Skeletal muscle satellite cell (primary cell): ENCODE measurements around the gene CCNY.

Source experiments
- H3K27me3 ChIP-seq: 2 replicates; pipeline ENCODE4 v1.7.0; 2013; ENCODE audit warnings: low read length; ENCODE audit not compliant: control insufficient read depth, insufficient read depth
- H3K36me3 ChIP-seq: 2 replicates; pipeline ENCODE4 v1.7.0; 2013; ENCODE audit warnings: mild to moderate bottlenecking, control low read depth, low read length; ENCODE audit not compliant: insufficient read depth
- H3K4me1 ChIP-seq: 2 replicates; pipeline ENCODE4 v1.7.0; 2013; ENCODE audit warnings: low read length; ENCODE audit not compliant: control insufficient read depth, insufficient read depth
- H3K4me2 ChIP-seq: 2 replicates; pipeline ENCODE4 v1.7.0; 2013; ENCODE audit warnings: mild to moderate bottlenecking, low read length
- H3K4me3 ChIP-seq: 2 replicates; pipeline ENCODE4 v1.7.0; 2013; ENCODE audit warnings: low read length
- H3K9ac ChIP-seq: 2 replicates; pipeline ENCODE4 v1.7.0; 2013; ENCODE audit warnings: mild to moderate bottlenecking, low read depth, low read length, moderate library complexity
- H3K9me3 ChIP-seq: replicated peaks from 2 replicates; pipeline ENCODE4 v1.7.0; 2013; ENCODE audit warnings: mild to moderate bottlenecking, control low read depth, low read length

Gene CCNY

DNA sequence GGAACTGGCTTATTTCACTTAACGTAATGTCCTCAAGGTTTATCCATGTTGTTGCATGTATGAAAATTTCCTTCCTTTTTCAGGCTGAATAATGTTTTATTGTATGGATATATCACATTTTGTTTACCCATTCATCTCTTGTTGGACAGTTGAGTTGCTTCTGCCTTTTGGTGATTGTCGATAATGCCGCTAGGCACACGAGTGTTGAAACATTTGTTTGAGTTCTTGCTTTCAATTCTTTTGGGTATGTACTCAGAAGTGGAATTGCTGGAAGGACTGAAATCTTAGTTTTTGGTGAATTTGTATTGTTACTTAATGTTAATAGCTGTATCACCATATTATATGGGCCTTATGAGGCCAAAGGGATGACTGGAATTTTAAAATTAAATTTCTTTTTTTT is 23.6 kb downstream of the CCNY start:
- H3K4me2 ChIP-seq: no peak overlapping the region
- H3K9ac ChIP-seq: no peak overlapping the region
- no peaks in the 10 kb centered on the region for H3K27me3 ChIP-seq
- no peaks in the 10 kb centered on the region for H3K9me3 ChIP-seq
- H3K36me3 ChIP-seq: no peaks in the 10 kb centered on the region
- no peak overlapping the region for H3K4me3 ChIP-seq
- H3K4me1 ChIP-seq: peaks cover 9% of the 10 kb centered on the region

DNA sequence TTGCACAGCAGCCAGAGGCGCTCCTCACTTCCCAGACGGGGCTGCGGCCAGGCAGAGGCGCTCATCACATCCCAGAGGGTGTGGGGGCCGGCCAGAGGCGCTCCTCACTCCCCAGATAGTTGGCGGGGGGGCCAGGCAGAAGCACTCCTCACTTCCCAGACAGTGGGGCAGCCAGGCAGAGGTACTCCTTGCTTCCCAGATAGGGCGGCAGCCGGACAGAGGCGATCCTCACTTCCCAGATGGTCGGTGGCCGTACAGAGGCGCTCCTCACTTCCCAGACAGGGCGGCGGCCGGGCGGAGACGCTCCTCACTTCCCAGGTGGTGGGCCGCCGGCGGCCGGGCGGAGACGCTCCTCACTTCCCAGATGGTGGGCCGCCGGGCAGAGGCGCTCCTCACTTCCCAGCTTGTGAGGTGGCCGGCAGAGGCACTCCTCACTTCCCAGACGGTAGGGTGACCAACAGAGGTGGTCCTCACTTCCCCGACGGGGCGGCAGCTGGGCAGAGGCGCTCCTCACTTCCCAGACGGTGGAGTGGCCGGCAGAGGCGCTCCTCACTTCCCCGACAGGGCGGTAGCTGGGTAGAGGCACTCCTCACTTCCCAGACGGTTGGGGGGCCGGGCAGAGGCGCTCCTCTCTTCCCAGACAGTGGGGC is 26.5 kb downstream of the CCNY start:
- no peak overlapping the region for H3K9ac ChIP-seq

DNA sequence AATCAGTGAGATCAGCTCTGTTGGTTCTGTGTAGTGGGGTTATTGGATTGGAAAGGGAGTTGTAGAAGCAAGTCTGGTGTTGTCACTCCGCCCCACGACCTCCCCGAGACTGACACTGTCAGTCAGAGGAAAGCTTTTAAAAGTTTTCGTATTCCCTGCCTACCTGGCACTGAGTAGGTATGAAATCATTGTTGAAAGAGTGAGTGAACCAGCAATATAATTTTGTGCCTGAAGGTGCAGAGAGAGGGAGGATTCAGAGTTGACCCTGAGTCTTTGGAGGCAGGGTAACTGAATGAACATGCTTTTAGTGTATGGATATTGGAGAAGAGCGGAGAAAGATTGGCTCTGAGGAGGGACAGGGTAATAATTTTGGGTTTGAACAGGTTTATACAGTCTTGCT is 27.3 kb downstream of the CCNY start:
- Histone ChIP-seq H3K27me3 (no peaks in the 10 kb centered on the region), H3K36me3 (no peaks in the 10 kb centered on the region), H3K4me1 (peaks cover 2% of the 10 kb centered on the region), H3K9me3 (no peaks in the 10 kb centered on the region), H3K4me3 (no peak overlapping the region), H3K9ac (no peak overlapping the region), H3K4me2 (no peak overlapping the region)

More for the DNA sequence above, 26.5 kb downstream of the CCNY start:
- H3K36me3 ChIP-seq: no peaks in the 10 kb centered on the region
- H3K4me2 ChIP-seq: no peak overlapping the region
- H3K4me1 ChIP-seq: no peaks in the 10 kb centered on the region
- H3K27me3 ChIP-seq: no peaks in the 10 kb centered on the region
- no peaks in the 10 kb centered on the region for H3K9me3 ChIP-seq
- H3K4me3 ChIP-seq: no peak overlapping the region

DNA sequence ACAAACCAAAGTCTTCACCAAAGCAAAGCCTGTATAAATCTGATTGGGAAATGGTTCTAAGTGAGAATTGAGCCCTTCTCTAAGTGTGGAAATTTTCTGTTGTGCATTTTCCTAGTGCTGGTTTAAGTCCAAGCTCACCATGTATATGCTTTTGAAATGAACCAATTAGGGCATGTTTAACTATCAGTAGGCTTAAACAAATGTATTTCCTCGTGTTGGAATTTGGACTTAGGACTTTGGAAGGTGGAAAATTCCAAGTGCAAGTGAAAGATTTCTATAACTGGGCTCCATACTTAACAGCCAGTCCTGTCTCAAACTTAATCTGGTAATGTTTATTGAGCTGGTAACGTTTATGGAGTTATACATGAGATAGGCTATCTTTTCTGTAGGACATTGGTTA is 28.5 kb downstream of the CCNY start:
- H3K9ac ChIP-seq: no peak overlapping the region
- no peaks in the 10 kb centered on the region for H3K36me3 ChIP-seq
- H3K4me2 ChIP-seq: no peak overlapping the region
- no peaks in the 10 kb centered on the region for H3K9me3 ChIP-seq
- H3K4me1 ChIP-seq: peaks cover 14% of the 10 kb centered on the region
- H3K27me3 ChIP-seq: no peaks in the 10 kb centered on the region
- no peak overlapping the region for H3K4me3 ChIP-seq

DNA sequence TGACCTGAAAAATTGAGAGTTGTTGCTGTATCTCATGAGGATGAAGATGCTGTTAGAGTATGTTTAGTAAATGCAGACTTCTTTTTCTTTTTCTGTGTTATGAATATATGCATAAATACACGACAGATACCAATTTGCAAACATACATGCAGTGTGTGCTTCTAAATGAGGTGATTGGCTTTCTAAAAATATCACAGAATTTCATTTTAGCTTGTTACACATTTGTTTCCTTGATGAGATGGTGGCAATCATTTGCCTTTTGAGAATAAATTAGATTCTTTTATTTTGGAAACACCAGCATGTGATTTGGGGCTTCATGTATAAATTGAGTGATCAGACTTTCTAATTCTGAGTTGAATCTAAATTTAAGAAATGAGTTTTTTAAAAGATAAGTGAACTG is 29.7 kb downstream of the CCNY start:
- no peak overlapping the region for H3K4me2 ChIP-seq
- peaks cover 15% of the 10 kb centered on the region for H3K4me1 ChIP-seq
- no peaks in the 10 kb centered on the region for H3K27me3 ChIP-seq
- no peak overlapping the region for H3K9ac ChIP-seq
- H3K4me3 ChIP-seq: no peak overlapping the region
- no peaks in the 10 kb centered on the region for H3K9me3 ChIP-seq
- H3K36me3 ChIP-seq: no peaks in the 10 kb centered on the region

DNA sequence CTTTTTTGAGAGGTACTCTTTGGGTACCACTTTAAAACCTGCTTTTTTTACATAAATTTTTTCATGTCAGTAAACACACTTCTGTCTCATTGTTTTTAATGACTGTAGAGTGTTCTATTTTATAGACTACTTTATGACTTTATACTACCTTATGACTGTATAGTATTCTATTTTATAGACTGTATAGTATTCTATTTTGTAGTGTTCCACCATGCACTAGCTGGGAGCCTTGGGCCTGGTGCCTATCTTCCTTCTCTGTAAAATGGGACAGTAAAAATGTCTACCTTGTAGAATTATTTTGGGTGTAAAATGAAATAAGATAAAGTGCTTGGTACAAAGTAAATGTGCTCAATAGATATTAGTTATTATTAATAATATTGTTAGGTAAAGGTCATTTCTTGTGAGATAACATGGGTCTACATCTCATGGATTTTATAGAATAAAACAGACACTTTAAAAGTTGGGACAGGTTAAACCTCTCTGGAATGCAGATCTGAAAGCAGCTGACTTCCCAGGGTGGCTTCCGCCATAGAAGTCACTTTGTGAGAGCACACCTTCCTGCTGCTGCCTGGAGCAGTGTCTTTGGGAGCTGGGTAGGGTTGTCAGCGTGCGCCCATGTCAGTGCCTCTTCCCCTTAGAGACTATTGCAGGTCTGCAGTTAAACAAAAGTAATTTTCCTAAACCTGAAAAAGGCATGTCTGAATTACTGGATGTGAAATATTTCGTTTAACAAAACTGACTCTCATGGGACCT is 31.0 kb downstream of the CCNY start:
- H3K27me3 ChIP-seq: no peaks in the 10 kb centered on the region
- no peak overlapping the region for H3K4me3 ChIP-seq
- no peak overlapping the region for H3K9ac ChIP-seq
- H3K4me2 ChIP-seq: no peak overlapping the region
- peaks cover 25% of the 10 kb centered on the region for H3K4me1 ChIP-seq
- H3K36me3 ChIP-seq: no peaks in the 10 kb centered on the region
- no peaks in the 10 kb centered on the region for H3K9me3 ChIP-seq

DNA sequence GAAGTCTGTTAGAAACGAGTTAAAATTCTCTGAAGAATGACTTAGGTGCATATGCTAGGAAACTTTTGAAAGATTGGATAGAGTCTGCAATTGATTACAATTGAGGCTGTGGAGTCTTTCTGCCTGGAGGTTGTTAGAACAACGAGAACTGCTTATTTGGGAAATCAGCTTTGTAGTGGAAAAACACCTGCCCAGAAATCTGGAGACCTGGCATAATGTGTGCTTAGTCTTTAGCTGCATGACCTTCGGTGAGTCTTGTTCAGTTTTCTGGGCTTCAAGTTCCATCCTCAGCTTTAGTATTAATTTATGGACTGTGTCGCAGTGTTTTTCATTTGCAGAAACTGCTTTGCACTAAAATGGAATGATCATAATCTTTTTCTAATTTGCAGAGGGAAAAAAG is 31.7 kb downstream of the CCNY start:
- H3K27me3 ChIP-seq: no peaks in the 10 kb centered on the region
- H3K4me1 ChIP-seq: peaks cover 28% of the 10 kb centered on the region
- H3K36me3 ChIP-seq: no peaks in the 10 kb centered on the region
- no peak overlapping the region for H3K9ac ChIP-seq
- no peak overlapping the region for H3K4me3 ChIP-seq
- H3K9me3 ChIP-seq: no peaks in the 10 kb centered on the region
- no peak overlapping the region for H3K4me2 ChIP-seq

DNA sequence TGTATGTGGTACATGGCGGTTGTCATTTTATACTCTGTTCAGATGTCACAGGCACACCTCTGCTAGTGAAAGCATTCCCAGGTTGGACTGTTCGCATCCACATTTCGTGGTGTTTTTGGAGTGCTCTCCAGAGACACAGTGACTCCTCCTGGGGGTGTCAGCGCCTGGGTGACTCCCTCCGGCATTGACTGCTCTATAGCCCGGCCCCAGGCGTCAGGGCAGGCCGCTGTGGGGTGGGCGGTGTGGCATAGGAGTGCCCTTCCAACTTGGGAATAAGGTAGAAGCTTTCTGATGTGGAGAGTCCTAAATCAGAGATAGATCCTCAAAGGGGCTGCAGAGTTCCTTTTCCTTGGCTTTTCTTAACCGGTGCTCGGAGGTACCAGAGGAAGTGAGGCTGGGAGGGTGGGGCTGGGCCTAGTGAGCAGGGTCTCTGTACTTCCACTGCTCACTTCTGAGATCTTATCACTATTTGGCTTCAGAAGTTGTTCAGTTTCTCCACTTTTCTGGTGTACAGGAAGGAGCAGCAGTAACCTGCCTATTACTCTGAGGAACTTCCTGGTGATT is 32.3 kb downstream of the CCNY start:
- Histone ChIP-seq H3K4me1 (peaks cover 28% of the 10 kb centered on the region), H3K4me2 (peak overlapping the region; percentile 47), H3K9ac (peak overlapping the region; percentile 28), H3K4me3 (no peak overlapping the region), H3K27me3 (no peaks in the 10 kb centered on the region), H3K9me3 (no peaks in the 10 kb centered on the region), H3K36me3 (no peaks in the 10 kb centered on the region)

DNA sequence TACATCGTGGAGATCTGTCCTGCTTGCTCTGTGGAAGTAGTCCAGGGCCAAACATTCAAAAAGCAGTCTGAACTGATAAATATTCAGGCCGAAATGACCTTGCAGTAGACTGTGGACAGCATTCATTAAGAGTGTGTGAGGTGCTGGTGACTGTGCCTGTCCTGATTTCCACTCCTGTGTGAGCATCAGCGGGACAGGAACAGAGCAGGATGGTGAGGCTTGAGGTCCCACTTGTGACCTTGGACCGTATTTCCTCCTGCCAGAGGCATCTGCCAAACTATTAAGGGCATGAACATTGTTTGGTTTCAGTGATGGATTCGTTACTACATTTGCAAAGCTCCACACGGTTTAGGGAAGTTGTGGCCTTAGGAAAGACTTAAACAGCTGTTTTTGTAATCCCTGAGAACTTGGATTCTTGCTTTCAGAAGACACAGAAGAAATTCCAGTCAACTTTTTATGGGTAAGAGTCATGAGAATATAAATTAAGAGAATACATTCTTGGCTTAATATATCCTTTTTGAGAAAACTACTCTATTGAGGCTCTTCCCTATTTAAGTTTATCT is 32.8 kb downstream of the CCNY start:
- H3K36me3 ChIP-seq: no peaks in the 10 kb centered on the region
- H3K4me1 ChIP-seq: peaks cover 28% of the 10 kb centered on the region
- H3K9ac ChIP-seq: peak overlapping the region; percentile 28

DNA sequence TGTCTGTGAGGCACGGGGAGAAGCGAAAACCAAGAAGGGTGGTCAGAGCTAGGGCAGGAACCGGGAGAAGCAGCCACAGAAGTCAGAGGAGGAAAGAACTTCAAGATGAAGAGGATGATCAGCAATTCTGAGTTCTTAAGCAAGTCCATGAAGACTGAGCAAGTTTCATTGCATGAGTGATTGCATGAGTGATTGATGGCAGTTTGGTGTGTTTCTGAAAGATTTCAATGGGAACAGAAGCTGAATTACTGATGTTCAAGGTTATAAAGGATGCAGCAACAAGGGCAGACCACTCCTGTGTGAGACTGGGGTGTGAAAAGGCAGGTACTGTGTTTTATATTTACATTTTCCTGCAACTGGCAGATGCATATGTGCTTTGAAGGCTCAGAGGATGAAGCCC is 35.4 kb downstream of the CCNY start:
- Histone ChIP-seq H3K4me1 (peaks cover 37% of the 10 kb centered on the region), H3K9ac (no peak overlapping the region)

More for the DNA sequence above, 32.8 kb downstream of the CCNY start:
- Histone ChIP-seq H3K4me2 (peak overlapping the region; percentile 47), H3K9me3 (no peaks in the 10 kb centered on the region), H3K27me3 (no peaks in the 10 kb centered on the region), H3K4me3 (peak overlapping the region; percentile 14)

DNA sequence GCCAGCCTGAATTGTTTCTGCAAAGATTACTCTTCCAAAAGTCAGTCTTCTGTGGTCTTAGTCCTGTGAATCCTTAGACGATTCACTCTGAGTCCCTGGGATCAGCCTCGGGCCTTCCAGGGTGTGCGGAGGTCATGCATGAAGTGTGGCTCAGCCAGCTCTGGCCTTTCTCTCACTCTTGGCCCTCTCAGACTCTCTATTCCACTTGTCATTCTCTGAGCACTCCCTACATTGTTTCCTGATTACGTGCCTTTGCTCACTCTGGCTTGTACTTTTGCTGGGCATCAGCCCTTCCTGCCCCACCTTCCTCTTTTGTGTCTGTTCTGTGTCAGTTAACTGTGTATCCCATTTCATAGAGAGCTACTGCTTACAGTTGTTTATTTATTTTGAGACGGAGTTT is 36.0 kb downstream of the CCNY start:
- Histone ChIP-seq H3K9ac (no peak overlapping the region), H3K4me1 (peaks cover 40% of the 10 kb centered on the region), H3K36me3 (no peaks in the 10 kb centered on the region), H3K4me2 (peak overlapping the region; percentile 16), H3K9me3 (no peaks in the 10 kb centered on the region), H3K27me3 (no peaks in the 10 kb centered on the region), H3K4me3 (no peak overlapping the region)

More for the DNA sequence above, 35.4 kb downstream of the CCNY start:
- no peaks in the 10 kb centered on the region for H3K27me3 ChIP-seq
- peak overlapping the region; percentile 16 for H3K4me2 ChIP-seq
- no peaks in the 10 kb centered on the region for H3K36me3 ChIP-seq
- no peak overlapping the region for H3K4me3 ChIP-seq
- H3K9me3 ChIP-seq: no peaks in the 10 kb centered on the region
